Measurements from ENCODE around the gene CDKN2AIP.

- TF ChIP-seq POLR2A (IDR thresholded peaks at IDR 0.05) (no peak), EP300 (IDR thresholded peaks at IDR 0.05) (no peak), CTCF (IDR thresholded peaks at IDR 0.05) (no peak), POLR2AphosphoS5 (IDR thresholded peaks at IDR 0.05) (no peak)
Measured at GRCh38 chr4:183449193-183449882, 4.9 kb downstream of the CDKN2AIP start.

Data from stomach (tissue), 4 donors.